Measurements from ENCODE around the gene LIPA. TPM values are rescaled to one million over a fixed set of nuclear protein-coding genes. Genes with fewer than 3 reads are reported as not detected.

LIPA gene
- total and polyA plus RNA-seq, 9 of the 15 experiments (the other 6 are each of a cell fraction or from before 2014, with no cell fraction given) = 0.07 to 0.40 (median 0.15) TPM; not detected in 1

- H3K4me2 ChIP-seq (ENCODE audit: insufficient read depth, low read length) = no peak overlapping the region
- POLR2A ChIA-PET = interaction anchor here (0.7 kb wide), 1 partner anchor 129 kb away, joined by 3 read pairs; no protein-coding TSS in a partner anchor
- TF ChIP-seq MECOM (CRISPR knock-in tag; IDR thresholded peaks at IDR 0.05) = no peak
- TF ChIP-seq E2F4 (CRISPR knock-in tag; IDR thresholded peaks at IDR 0.05; ENCODE audit: low read depth) = no peak
- TF ChIP-seq E2F5 (CRISPR knock-in tag; IDR thresholded peaks at IDR 0.05) = no peak
- no peak for TF ChIP-seq NFATC3 (IDR thresholded peaks at IDR 0.05)
- no peak for TF ChIP-seq ZNF140 (CRISPR knock-in tag; IDR thresholded peaks at IDR 0.05)
- TF ChIP-seq ZNF695 (CRISPR knock-in tag; IDR thresholded peaks at IDR 0.05) = no peak
- no peak for TF ChIP-seq ELK3 (CRISPR knock-in tag; IDR thresholded peaks at IDR 0.05)
- TF ChIP-seq SFPQ (IDR thresholded peaks at IDR 0.05; ENCODE audit: low read depth, low read length) = no peak
- TF ChIP-seq SP2 (IDR thresholded peaks at IDR 0.05; ENCODE audit: extremely low read depth, low read depth, low read length, poor library complexity, severe bottlenecking) = no peak
- TF ChIP-seq SMARCB1 (IDR thresholded peaks at IDR 0.05; ENCODE audit: insufficient read length, low read depth) = no peak
- no peak for TF ChIP-seq STAT5B (CRISPR knock-in tag; IDR thresholded peaks at IDR 0.05)
- no peak for TF ChIP-seq KDM4B (IDR thresholded peaks at IDR 0.05; ENCODE audit: borderline replicate concordance in 2 of 2, low read depth in 1 of 2)
- no peak for TF ChIP-seq ETV1 (tag; conservative IDR thresholded peaks at IDR 0.05; ENCODE audit: low read depth)
- TF ChIP-seq ZNF121 (CRISPR knock-in tag; conservative IDR thresholded peaks at IDR 0.05) = no peak
- no peak for TF ChIP-seq TAF9B (IDR thresholded peaks at IDR 0.05; ENCODE audit: partially characterized antibody)
These were observed 10.8 kb upstream of the LIPA start for GRCh38 chr10:89262086-89263051.

More at GRCh38 chr10:89262086-89263051, 10.8 kb upstream of the LIPA start:
- WGBS (ENCODE audit: insufficient coverage, low coverage, missing lambda C conversion rate) = 0% methylated on average over 5 of the region's 5 CpGs
- Histone ChIP-seq H3K9me3 (replicated peaks; ENCODE audit: control insufficient read depth, insufficient read depth, low read depth, low read length) (no peaks in the 10 kb centered on the region), H3K9me1 (ENCODE audit: control insufficient read depth, insufficient read depth, low read length) (no peaks in the 10 kb centered on the region), H3K9ac (ENCODE audit: insufficient read depth in 1 of 2, low read depth in 2 of 2, low read length in 2 of 2) (no peak overlapping the region), H3K27ac (ENCODE audit: extremely low read depth, low read depth, low read length) (no peak overlapping the region), H4K20me1 (replicated peaks; ENCODE audit: control insufficient read depth, insufficient read depth, low read length) (no peaks in the 10 kb centered on the region), H3K27me3 (ENCODE audit: control insufficient read depth in 2 of 2, insufficient read depth in 2 of 2, low read length in 2 of 2) (no peaks in the 10 kb centered on the region), H3K4me1 (replicated peaks in 1 of 2; ENCODE audit: control insufficient read depth in 2 of 2, insufficient read depth in 2 of 2, low read length in 2 of 2) (no peaks in the 10 kb centered on the region), H2AFZ (ENCODE audit: low read depth, low read length) (no peak overlapping the region), H3K4me3 (no peak overlapping the region), H3K79me2 (ENCODE audit: control insufficient read depth, insufficient read depth, low read length) (no peaks in the 10 kb centered on the region), H3K36me3 (ENCODE audit: control insufficient read depth, insufficient read depth, low read length) (no peaks in the 10 kb centered on the region)
- FAIRE-seq = no peak
- no peak for DNase-seq (ENCODE audit: extremely low read depth in 1 of 4, low spot score in 3 of 4)
- in situ Hi-C loops (cut with MboI) (no loop called here), intact Hi-C loops (cut with micrococcal nuclease) (no loop called here)
- BruUV-seq (replicated peaks) = no TSS peak
- CTCF ChIA-PET (ENCODE audit: low intra/inter-chr PET ratio) = no interaction called here
- ATAC-seq = no peak

Data from K562 (cell line).